Fibroblast of lung (primary cell): ENCODE data around the gene MSI2.

Source experiments
- EZH2 ChIP-seq: IDR thresholded peaks from 2 replicates; pipeline ENCODE4 v1.5.1; 2012; ENCODE audit warnings: low read length, control low read depth, mild to moderate bottlenecking; ENCODE audit errors: missing control alignments
- TF ChIP-seq, protein P1 (sequence below), 2 donors: IDR thresholded peaks in 1 of 2; conservative IDR thresholded peaks in 1 of 2; 1 replicate in 1 of 2; 2 replicates in 1 of 2; pipeline ENCODE4 v1.5.1; 2011 to 2012; ENCODE audit warnings: low read length in 2 of 2, control low read depth in 1 of 2, inconsistent platforms in 1 of 2, low read depth in 1 of 2, mild to moderate bottlenecking in 1 of 2

DNA sequence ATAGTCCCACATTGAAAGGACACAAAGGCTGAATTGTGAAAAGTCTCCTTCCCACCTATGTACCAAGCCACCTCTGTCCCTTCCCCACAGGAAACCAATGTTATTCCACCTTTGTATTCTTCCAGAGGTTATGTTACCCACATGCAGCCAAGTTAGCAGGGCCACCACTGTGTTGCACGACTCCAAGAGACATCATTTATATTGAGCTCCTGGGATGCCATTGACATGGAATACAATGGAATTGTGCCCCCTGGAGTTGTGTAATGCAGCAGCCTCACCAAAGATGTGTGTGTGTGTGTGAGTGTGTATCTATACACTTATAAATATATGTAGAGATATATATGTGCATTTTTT, 21.6 kb upstream of the MSI2 start:
- TF ChIP-seq EZH2, result no peak
- TF ChIP-seq, protein P1, sequence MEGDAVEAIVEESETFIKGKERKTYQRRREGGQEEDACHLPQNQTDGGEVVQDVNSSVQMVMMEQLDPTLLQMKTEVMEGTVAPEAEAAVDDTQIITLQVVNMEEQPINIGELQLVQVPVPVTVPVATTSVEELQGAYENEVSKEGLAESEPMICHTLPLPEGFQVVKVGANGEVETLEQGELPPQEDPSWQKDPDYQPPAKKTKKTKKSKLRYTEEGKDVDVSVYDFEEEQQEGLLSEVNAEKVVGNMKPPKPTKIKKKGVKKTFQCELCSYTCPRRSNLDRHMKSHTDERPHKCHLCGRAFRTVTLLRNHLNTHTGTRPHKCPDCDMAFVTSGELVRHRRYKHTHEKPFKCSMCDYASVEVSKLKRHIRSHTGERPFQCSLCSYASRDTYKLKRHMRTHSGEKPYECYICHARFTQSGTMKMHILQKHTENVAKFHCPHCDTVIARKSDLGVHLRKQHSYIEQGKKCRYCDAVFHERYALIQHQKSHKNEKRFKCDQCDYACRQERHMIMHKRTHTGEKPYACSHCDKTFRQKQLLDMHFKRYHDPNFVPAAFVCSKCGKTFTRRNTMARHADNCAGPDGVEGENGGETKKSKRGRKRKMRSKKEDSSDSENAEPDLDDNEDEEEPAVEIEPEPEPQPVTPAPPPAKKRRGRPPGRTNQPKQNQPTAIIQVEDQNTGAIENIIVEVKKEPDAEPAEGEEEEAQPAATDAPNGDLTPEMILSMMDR (conservative IDR thresholded peaks at IDR 0.05 in 1 of 2, IDR thresholded peaks at IDR 0.05 in 1 of 2; ENCODE audit: low read depth in 1 of 2, low read length in 2 of 2), result no peak
